ENCODE results near the gene MUS81. TPM values are rescaled to one million over a fixed set of nuclear protein-coding genes. Genes with fewer than 3 reads are reported as not detected.
A peak's percentile ranks its signal among the peaks of the same experiment; 100 is the strongest.

The MUS81 gene
- total and polyA plus RNA-seq, 9 of the 15 experiments (the other 6 are each of a cell fraction or from before 2014, with no cell fraction given): 13.4 to 118 (median 53.7) TPM

DNA sequence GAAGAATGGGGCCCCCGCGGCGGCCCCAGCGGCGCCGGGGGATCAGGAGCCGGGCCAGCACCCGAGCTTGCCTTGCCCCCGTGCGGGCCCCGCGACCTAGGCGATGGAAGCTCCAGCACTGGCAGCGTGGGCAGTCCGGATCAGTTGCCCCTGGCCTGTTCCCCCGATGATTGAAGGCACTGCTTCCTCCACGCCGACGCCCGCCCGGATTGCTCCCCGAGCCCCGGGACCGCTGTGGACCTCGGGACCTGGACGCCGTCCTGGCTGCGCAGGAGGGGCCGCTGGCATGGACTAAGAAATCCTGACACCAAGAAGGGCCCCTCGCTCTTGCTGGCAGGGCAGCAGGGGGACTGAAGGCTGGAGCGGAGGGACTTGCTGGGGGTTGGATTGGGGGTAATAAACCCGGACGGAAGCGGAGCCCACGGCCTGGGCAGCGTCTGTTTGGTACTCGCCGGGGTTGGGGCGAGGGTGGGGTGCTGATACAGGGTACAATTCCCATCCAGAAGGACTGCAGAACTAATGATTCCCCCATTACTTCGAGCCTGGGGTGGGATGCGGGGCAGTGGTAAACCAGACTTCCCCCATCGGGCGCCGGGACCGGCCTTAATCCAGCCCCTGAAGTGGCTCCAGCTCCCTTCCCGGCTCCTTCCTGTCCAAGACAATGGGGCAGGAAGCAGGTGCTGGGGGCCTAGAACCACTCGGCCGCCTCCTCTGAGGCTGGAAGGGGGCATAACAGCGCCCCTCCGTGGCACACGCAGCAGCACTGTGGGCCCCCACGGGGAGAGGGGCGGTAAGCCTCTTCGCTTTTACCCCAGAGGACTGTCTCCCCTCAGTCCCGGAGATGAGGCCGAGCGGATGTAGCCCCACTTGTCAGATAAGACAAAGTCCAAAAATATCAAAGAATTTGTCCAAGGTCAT is 31.2 kb downstream of the MUS81 start (continued):
- TF ChIP-seq, protein P1, sequence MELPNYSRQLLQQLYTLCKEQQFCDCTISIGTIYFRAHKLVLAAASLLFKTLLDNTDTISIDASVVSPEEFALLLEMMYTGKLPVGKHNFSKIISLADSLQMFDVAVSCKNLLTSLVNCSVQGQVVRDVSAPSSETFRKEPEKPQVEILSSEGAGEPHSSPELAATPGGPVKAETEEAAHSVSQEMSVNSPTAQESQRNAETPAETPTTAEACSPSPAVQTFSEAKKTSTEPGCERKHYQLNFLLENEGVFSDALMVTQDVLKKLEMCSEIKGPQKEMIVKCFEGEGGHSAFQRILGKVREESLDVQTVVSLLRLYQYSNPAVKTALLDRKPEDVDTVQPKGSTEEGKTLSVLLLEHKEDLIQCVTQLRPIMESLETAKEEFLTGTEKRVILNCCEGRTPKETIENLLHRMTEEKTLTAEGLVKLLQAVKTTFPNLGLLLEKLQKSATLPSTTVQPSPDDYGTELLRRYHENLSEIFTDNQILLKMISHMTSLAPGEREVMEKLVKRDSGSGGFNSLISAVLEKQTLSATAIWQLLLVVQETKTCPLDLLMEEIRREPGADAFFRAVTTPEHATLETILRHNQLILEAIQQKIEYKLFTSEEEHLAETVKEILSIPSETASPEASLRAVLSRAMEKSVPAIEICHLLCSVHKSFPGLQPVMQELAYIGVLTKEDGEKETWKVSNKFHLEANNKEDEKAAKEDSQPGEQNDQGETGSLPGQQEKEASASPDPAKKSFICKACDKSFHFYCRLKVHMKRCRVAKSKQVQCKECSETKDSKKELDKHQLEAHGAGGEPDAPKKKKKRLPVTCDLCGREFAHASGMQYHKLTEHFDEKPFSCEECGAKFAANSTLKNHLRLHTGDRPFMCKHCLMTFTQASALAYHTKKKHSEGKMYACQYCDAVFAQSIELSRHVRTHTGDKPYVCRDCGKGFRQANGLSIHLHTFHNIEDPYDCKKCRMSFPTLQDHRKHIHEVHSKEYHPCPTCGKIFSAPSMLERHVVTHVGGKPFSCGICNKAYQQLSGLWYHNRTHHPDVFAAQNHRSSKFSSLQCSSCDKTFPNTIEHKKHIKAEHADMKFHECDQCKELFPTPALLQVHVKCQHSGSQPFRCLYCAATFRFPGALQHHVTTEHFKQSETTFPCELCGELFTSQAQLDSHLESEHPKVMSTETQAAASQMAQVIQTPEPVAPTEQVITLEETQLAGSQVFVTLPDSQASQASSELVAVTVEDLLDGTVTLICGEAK (IDR thresholded peaks at IDR 0.05): no peak
- TF ChIP-seq, protein P1 (CRISPR knock-in tag; IDR thresholded peaks at IDR 0.05): 0 out of 2 replicates have a peak, but pooled peaks have one; percentile 5
- TF ChIP-seq, protein P2, sequence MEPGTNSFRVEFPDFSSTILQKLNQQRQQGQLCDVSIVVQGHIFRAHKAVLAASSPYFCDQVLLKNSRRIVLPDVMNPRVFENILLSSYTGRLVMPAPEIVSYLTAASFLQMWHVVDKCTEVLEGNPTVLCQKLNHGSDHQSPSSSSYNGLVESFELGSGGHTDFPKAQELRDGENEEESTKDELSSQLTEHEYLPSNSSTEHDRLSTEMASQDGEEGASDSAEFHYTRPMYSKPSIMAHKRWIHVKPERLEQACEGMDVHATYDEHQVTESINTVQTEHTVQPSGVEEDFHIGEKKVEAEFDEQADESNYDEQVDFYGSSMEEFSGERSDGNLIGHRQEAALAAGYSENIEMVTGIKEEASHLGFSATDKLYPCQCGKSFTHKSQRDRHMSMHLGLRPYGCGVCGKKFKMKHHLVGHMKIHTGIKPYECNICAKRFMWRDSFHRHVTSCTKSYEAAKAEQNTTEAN (CRISPR knock-in tag; IDR thresholded peaks at IDR 0.05): peak; percentile 12; the same call in 1 of the 2 replicates
- TF ChIP-seq PTBP1 (IDR thresholded peaks at IDR 0.05; ENCODE audit: low read depth, low read length) (no peak; the same call in none of the 2 replicates), MYC (IDR thresholded peaks at IDR 0.05; ENCODE audit: low read depth, low read length) (no peak), MYC (CRISPR knock-in tag; IDR thresholded peaks at IDR 0.05; ENCODE audit: borderline replicate concordance, low read depth) (no peak), YY1 (IDR thresholded peaks at IDR 0.05; ENCODE audit: borderline replicate concordance in 1 of 3, control insufficient read depth in 1 of 3, extremely low read depth in 1 of 3, insufficient read depth in 3 of 3, insufficient read length in 1 of 3, insufficient replicate concordance in 2 of 3, low read depth in 1 of 3, low read length in 2 of 3) (peak in 2 of 3 experiments; percentile 37 to 47), TAF7 (tag; IDR thresholded peaks at IDR 0.05) (no peak), NEUROD1 (IDR thresholded peaks at IDR 0.05; ENCODE audit: borderline replicate concordance, low read depth, low read length, partially characterized antibody) (no peak), FOXP1 (CRISPR knock-in tag; IDR thresholded peaks at IDR 0.05) (no peak), SNIP1 (IDR thresholded peaks at IDR 0.05; ENCODE audit: low read depth) (no peak), RBM34 (IDR thresholded peaks at IDR 0.05; ENCODE audit: borderline replicate concordance, insufficient read depth, low read length) (no peak), ZFP30 (CRISPR knock-in tag; IDR thresholded peaks at IDR 0.05; ENCODE audit: borderline replicate concordance) (no peak), RBFOX2 (IDR thresholded peaks at IDR 0.05; ENCODE audit: low read depth, low read length) (peak; percentile 72), ZNF778 (CRISPR knock-in tag; IDR thresholded peaks at IDR 0.05) (no peak), HEY1 (CRISPR knock-in tag; IDR thresholded peaks at IDR 0.05; ENCODE audit: borderline replicate concordance) (no peak)
